Activated T-helper 1 cell treated with anti-CD3 and anti-CD28 coated beads, Interleukin-12 subunit alpha, Interleukin-12 subunit beta, Interleukin-2, Interleukin-4 antibody, amounts not matched to agents 30 ng/mL and 10 ng/mL and 1 ng/mL, durations not matched to agents 14 hours and 24 hours and 36 hours (primary cell): ENCODE measurements around the gene ZNF23. TPM values are rescaled to one million over a fixed set of nuclear protein-coding genes. Genes with fewer than 3 reads are reported as not detected.

Source experiments
- total RNA-seq: library from RNA; stranded (reverse); gene quantifications from 2 replicates; pipeline ENCODE4 v1.2.3, GENCODE V29; 2022

Gene ZNF23
- total RNA-seq, 1 donor from 2014 or later: 6.4 TPM

Other genes with a start within 250 kb of the ZNF23 start
- gene HYDIN, start 231.5 kb downstream of the ZNF23 start, total RNA-seq: 0.17 TPM in 1 of 2 replicates, not detected in the other
- 18.2 and 20.7 TPM in 2 replicates for gene CMTR2, start 172.8 kb downstream of the ZNF23 start, total RNA-seq
- gene CALB2, start 103.5 kb downstream of the ZNF23 start, total RNA-seq: not detected in 2 replicates
- gene TLE7, start 20.2 kb downstream of the ZNF23 start, total RNA-seq: not detected in 2 replicates
- 1.7 and 2.1 TPM in 2 replicates for gene ZNF19, start 27.1 kb upstream of the ZNF23 start, total RNA-seq
- gene CHST4, start 64.2 kb upstream of the ZNF23 start, total RNA-seq: not detected in 2 replicates
- not detected in 2 replicates for gene TAT, start 114.8 kb upstream of the ZNF23 start, total RNA-seq
- not detected in 2 replicates for gene MARVELD3, start 163.9 kb upstream of the ZNF23 start, total RNA-seq